ENCODE data around the gene ZNF19.

- TF ChIP-seq CTCF (IDR thresholded peaks at IDR 0.05; ENCODE audit: control extremely low read depth in 1 of 3, insufficient read depth in 1 of 3, low read depth in 1 of 3, low read length in 3 of 3), result no peak
- no peak for TF ChIP-seq POLR2AphosphoS5 (IDR thresholded peaks at IDR 0.05; ENCODE audit: low read depth, low read length)
- no peak for TF ChIP-seq USF2 (IDR thresholded peaks at IDR 0.05; ENCODE audit: low read length)
- TF ChIP-seq MAFK (IDR thresholded peaks at IDR 0.05; ENCODE audit: low read depth, low read length), result no peak
- TF ChIP-seq BCL11A (IDR thresholded peaks at IDR 0.05; ENCODE audit: low read depth in 2 of 2, low read length in 2 of 2), result no peak
- TF ChIP-seq HDAC2 (IDR thresholded peaks at IDR 0.05; ENCODE audit: borderline replicate concordance in 1 of 2, low read depth in 2 of 2, low read length in 2 of 2), result no peak
- TF ChIP-seq TAF1 (IDR thresholded peaks at IDR 0.05; ENCODE audit: low read depth, low read length), result no peak
- no peak for TF ChIP-seq GABPA (IDR thresholded peaks at IDR 0.05; ENCODE audit: borderline replicate concordance, insufficient read depth, low read length)
- no peak for TF ChIP-seq CREB1 (IDR thresholded peaks at IDR 0.05)
- TF ChIP-seq RNF2 (IDR thresholded peaks at IDR 0.05; ENCODE audit: borderline replicate concordance, low read depth, low read length, missing control alignments, poor library complexity, severe bottlenecking), result no peak
- no peak for TF ChIP-seq TAF7 (optimal IDR thresholded peaks at IDR 0.05; ENCODE audit: borderline replicate concordance, low read depth, low read length)
- no peak for TF ChIP-seq EZH2 (IDR thresholded peaks at IDR 0.05; ENCODE audit: low read depth, low read length, severe bottlenecking)
- TF ChIP-seq MAX (IDR thresholded peaks at IDR 0.05), result no peak
- TF ChIP-seq SUZ12 (IDR thresholded peaks at IDR 0.05; ENCODE audit: low read length), result no peak
Measured at GRCh38 chr16:71490361-71490760, 1.2 kb upstream of the ZNF19 start.

Measured in H1 (cell line).